Nasal cavity respiratory epithelium epithelial cell of viscerocranial mucosa (primary cell): ENCODE measurements around the gene MAP3K6. TPM values are rescaled to one million over a fixed set of nuclear protein-coding genes. Genes with fewer than 3 reads are reported as not detected.

ENCODE experiments used
- total RNA-seq: library from RNA; depleted of rRNA; stranded (reverse); fragments of >200 nt; gene quantifications from 2 replicates; pipeline ENCODE4 v1.2.3, GENCODE V29; 2014

The MAP3K6 gene
- 14.7 and 29.0 TPM in 2 replicates for total RNA-seq

GRCh38 chr1:27366411-27367159, at the start of gene MAP3K6:
Gene MAP3K6 (minus strand): TSS chr1:27366961. CDS start chr1:27366597, 364 bp downstream.

GRCh38 chr1:27392096-27392777, 25.5 kb upstream of the MAP3K6 start, which contains the start of gene GPR3:
Gene GPR3 (plus strand): TSS chr1:27392622. CDS start chr1:27393799, 1,177 bp downstream.

GRCh38 chr1:27383039-27383605, 16.4 kb upstream of the MAP3K6 start, which contains the start of gene CD164L2:
Gene CD164L2 (minus strand): TSS chr1:27383333. CDS start chr1:27383239, 94 bp downstream.

GRCh38 chr1:27374362-27375086, 7.8 kb upstream of the MAP3K6 start, which contains the start of gene FCN3:
Gene FCN3 (minus strand): TSS chr1:27374824. CDS start chr1:27374818, 6 bp downstream.

GRCh38 chr1:27341525-27342252, 25.1 kb downstream of the MAP3K6 start, which contains the start of gene SYTL1:
Gene SYTL1 (plus strand): TSS chr1:27342022. CDS start chr1:27345335, 3,313 bp downstream.

GRCh38 chr1:27321813-27322568, 44.8 kb downstream of the MAP3K6 start, which contains the start of gene TMEM222:
Gene TMEM222 (plus strand): TSS chr1:27322163. CDS start chr1:27322198, 35 bp downstream.

Other genes starting within 250 kb of the MAP3K6 start
- 10.9 and 78.4 TPM in 2 replicates for gene SLC9A1, start 211.8 kb downstream of the MAP3K6 start, total RNA-seq
- 18.8 and 41.9 TPM in 2 replicates for gene WDTC1, start 132.3 kb downstream of the MAP3K6 start, total RNA-seq
- gene TMEM222, start 44.8 kb downstream of the MAP3K6 start, total RNA-seq = 12.3 and 17.9 TPM in 2 replicates
- 40.3 and 78.8 TPM in 2 replicates for gene SYTL1, start 24.9 kb downstream of the MAP3K6 start, total RNA-seq
- gene FCN3, start 7.9 kb upstream of the MAP3K6 start, total RNA-seq = 0.21 TPM in 1 of 2 replicates, not detected in the other
- 0.34 and 1.4 TPM in 2 replicates for gene CD164L2, start 16.4 kb upstream of the MAP3K6 start, total RNA-seq
- gene GPR3, start 25.7 kb upstream of the MAP3K6 start, total RNA-seq = under 0.01 TPM in 2 replicates
- gene WASF2, start 123.2 kb upstream of the MAP3K6 start, total RNA-seq = 28.7 and 63.1 TPM in 2 replicates
- 3.8 and 19.1 TPM in 2 replicates for gene AHDC1, start 237.2 kb upstream of the MAP3K6 start, total RNA-seq